ENCODE data around the gene FOXP1.

- no peak for TF ChIP-seq CTCF (IDR thresholded peaks at IDR 0.05)
- no peak for TF ChIP-seq EZH2 (IDR thresholded peaks at IDR 0.05; ENCODE audit: borderline replicate concordance, insufficient read depth, low read depth, low read length, poor library complexity, severe bottlenecking)
Measured at GRCh38 chr3:71575433-71575832, 8.1 kb downstream of the FOXP1 start.

Measured in B cell (primary cell).